Panc1 (cell line): ENCODE results near the gene XYLT1.
A peak's percentile ranks its signal among the peaks of the same experiment; 100 is the strongest.

ENCODE experiments used
- CTCF ChIP-seq: fragments of 450-650 bp; IDR thresholded peaks from 2 replicates; pipeline ENCODE4 v1.5.1; 2017; ENCODE audit warnings: mild to moderate bottlenecking
- POLR2AphosphoS5 ChIP-seq: IDR thresholded peaks from 2 replicates; pipeline ENCODE4 v1.6.1; 2012; ENCODE audit warnings: mild to moderate bottlenecking, low read depth, low read length, moderate library complexity
- REST ChIP-seq, 2 experiments: IDR thresholded peaks; 2 replicates each; pipeline ENCODE4 v1.6.1; 2011 to 2012; ENCODE audit warnings: low read depth in 2 of 2, control low read depth in 1 of 2, low read length in 1 of 2, mild to moderate bottlenecking in 1 of 2, moderate library complexity in 1 of 2; ENCODE audit not compliant: insufficient read depth in 1 of 2
- TCF7L2 ChIP-seq: IDR thresholded peaks from 2 replicates; pipeline ENCODE4 v1.6.1; 2011; ENCODE audit warnings: mild to moderate bottlenecking, low read depth, low read length, inconsistent platforms

DNA sequence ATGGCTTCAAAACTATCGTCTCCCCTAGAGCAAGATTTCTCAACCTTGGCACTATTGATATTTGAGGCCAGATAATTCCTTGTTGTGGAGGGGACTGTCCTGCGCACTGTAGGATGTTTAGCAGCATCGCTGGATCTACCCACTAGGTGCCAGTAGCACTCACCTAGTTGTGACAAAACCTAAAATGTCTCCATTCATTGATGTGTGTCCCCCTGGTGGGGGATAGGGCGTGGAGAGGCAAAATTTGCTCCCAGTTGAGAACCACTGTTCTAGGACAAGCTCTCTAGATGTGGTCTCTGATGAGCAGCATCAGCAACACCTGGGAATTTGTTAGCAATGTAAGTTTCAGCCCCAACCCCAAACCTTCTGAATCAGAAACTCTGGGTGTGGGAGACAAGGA lies 259.0 kb downstream of the XYLT1 start:
- peak; percentile 44 for TF ChIP-seq CTCF
- TF ChIP-seq POLR2AphosphoS5, result no peak
- no peak for TF ChIP-seq REST (IDR thresholded peaks at IDR 0.05; ENCODE audit: insufficient read depth in 1 of 2, low read depth in 2 of 2, low read length in 1 of 2)
- TF ChIP-seq TCF7L2, result no peak
